GM08714 (cell line): ENCODE measurements around the gene ZNF622.

Experiments used
- H3K4me3 ChIP-seq: fragments of 200-500 bp; sonication (Bioruptor generic); 2 replicates; pipeline ENCODE4 v1.5.1; 2014; ENCODE audit warnings: mild to moderate bottlenecking, low read length, inconsistent platforms
- ZNF274 ChIP-seq: IDR thresholded peaks from 2 replicates; pipeline ENCODE4 v1.6.1; 2012; ENCODE audit warnings: mild to moderate bottlenecking, low read depth, low read length

Gene ZNF622, protein sequence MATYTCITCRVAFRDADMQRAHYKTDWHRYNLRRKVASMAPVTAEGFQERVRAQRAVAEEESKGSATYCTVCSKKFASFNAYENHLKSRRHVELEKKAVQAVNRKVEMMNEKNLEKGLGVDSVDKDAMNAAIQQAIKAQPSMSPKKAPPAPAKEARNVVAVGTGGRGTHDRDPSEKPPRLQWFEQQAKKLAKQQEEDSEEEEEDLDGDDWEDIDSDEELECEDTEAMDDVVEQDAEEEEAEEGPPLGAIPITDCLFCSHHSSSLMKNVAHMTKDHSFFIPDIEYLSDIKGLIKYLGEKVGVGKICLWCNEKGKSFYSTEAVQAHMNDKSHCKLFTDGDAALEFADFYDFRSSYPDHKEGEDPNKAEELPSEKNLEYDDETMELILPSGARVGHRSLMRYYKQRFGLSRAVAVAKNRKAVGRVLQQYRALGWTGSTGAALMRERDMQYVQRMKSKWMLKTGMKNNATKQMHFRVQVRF

DNA sequence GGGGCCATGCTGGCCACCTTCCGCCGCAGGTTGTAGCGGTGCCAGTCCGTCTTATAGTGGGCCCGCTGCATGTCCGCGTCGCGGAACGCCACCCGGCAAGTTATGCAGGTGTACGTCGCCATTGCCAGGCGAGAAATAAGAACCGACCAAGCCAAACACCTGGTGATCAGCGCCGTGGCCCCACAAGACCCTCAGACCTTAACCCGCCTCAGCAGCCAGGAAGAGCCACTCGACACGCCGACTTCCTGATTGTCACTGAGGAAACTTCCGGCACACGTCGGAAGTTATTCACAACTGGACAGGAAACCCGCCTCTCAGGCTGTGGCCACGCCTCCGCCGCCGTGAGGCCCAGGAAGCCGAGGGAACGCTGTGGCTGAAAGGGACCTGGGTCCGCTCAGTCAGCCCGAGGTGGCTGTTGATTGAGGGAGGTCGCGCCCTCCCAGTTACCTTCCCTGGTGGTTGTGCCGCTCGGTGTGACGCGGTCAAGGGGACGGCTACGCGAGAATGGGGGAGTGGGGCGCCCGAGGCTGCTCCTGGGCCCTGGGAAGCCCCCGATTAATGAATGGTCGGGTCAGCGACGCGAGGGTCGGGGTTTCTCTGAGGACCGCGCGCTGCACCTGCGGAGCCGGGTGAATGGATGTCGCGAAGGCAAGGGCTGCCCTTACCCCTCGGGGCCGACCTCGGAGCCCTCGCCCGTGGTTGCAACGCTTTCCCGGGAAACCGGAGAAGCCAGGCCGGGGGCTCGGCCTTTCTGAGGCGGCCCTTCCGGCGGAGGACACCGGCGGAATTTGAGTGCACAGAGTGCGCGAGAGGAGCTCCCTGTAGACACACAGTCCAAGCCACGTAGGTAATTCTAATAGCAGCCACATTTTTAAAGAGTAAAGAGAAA is at the start of gene ZNF622:
TSS of gene ZNF622 (minus strand) at position 257 of the 889 bp plus-strand sequence. CDS start at position 122, 135 bp downstream.
- TF ChIP-seq ZNF274 = no peak
- peak within 1 kb of the TSS; percentile 74 for H3K4me3 ChIP-seq

DNA sequence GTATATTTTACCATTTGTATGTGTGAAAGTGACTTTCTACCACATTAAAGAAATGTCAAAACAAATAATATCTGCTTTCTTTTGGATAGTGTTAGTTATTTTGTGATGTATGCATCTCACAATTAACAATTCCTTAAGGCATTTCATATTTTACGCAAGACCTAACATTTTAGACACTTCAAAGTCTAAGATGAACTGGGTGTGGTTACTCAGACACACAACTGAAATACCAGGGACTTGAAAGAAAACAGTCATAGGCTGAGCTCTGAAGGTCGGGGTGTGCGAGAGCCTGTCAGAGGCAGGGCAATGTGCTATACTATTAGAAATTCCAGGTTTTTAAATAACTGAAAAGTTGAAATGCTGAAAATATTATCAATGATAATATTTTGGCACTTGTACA is 44.5 kb upstream of the ZNF622 start:
- TF ChIP-seq ZNF274 = no peak

DNA sequence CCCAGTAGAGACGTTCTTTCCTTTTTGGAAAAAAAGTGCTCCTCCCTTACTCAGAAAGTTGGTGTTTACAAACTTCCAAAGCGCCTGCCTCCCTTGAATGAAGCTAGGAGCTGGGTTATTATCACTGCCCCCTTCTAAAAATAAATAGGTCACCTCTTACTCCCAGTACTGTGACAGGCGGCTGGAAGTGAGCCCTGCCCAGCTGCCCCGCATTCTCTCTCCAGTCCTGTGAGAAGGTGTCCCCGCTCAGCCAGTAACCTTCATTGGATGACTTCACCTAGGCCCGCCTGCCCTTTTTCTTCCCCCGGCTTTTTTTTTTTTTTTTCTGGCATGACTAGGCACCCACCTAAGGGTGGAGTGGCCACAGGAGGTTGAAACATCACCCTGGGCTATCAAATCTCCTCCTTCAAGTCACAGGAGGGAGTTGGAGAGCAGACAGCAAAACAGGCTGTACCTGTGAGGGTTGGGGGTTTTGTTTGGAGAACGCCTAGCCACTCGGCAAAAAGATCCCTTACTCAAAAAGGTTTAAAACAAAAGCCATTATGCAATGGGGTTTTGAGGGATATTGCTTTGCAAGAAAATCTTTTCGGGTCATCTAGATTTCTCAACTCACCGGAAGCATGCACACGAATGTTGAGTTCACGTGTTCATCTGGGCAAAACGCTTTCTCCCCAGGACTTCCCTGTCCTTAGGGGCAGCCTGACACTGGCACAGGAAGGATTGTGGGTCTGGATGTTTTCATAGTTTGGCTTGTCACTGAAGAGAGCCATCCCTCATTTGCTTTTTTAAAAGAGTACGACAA is 43.3 kb upstream of the ZNF622 start:
- H3K4me3 ChIP-seq = no peak overlapping the region
- no peak for TF ChIP-seq ZNF274

More for the DNA sequence above, 44.5 kb upstream of the ZNF622 start:
- H3K4me3 ChIP-seq = no peak overlapping the region

DNA sequence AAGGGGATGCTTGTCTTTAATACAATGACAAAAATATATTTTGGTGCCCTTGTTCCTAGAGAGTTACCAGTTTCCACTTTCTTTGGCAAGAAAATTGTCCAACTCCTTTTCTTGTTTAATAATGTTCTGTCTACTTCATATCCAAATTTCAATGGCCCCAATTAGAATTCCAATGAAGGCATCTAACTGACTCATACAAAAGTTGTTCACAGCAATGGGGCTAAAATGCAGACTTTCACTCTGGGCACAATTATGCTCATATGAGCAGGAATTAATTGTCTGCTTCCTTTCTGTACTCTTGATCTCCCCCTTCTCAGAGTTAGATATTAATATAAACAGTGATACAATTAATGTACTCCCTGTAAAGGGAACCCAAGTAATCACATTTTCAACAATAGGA is 42.1 kb upstream of the ZNF622 start:
- no peak overlapping the region for H3K4me3 ChIP-seq
- TF ChIP-seq ZNF274 = no peak

DNA sequence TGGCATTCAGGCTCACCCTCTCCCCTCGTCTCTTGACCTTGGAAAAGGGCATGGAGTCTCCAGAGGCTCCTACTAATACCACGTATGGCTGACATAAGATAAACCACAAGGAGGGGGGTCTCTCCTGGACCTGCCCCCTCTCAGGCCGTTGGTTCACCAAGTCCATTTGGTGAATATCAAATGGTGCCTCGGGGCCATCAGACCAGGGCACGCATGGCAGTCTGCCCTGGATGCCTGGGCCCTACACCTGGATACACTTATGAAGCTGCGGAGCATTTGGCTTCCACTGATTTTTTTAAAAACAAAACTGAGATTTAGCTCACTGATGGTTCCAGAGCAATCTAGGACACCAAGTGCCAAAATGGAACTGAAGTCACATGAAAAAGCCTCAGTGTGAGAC is 40.3 kb upstream of the ZNF622 start:
- TF ChIP-seq ZNF274 = no peak
- no peak overlapping the region for H3K4me3 ChIP-seq

DNA sequence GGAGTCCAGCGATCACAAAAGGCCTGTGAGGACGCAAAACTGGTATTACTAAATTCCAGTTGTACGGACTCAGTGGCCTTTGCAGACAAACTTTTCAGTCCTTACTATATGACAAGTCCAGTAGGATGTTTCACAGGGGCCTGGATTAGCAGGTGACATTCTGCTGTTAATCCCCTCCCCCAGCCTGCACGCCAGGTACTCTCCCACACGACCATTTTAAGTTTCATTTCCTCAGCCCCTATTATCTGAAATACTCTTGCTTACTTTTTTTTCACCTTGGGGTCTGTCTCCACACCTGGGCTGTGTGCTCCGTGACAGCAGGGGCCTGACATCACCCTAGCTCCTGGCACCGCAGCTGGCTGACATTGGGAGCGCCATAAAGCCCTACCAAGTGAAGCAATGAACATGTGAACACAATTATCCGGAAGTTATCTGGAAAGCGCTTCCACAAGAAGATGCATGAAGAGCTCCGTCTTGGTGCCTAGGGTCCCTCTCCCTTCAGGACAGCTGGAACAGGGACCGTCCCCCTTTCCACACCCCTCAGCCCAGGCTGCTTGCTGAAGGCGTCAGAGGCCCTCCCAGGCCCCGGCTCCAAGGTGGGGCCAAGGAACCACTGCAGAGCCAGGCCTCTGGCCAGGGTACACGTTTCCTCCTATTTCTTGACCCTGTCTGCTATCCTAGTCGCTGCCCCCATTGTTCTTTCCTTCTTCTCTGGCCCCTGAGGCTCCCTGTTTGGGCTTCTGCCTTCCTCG is 39.7 kb upstream of the ZNF622 start:
- H3K4me3 ChIP-seq = no peak overlapping the region
- no peak for TF ChIP-seq ZNF274

DNA sequence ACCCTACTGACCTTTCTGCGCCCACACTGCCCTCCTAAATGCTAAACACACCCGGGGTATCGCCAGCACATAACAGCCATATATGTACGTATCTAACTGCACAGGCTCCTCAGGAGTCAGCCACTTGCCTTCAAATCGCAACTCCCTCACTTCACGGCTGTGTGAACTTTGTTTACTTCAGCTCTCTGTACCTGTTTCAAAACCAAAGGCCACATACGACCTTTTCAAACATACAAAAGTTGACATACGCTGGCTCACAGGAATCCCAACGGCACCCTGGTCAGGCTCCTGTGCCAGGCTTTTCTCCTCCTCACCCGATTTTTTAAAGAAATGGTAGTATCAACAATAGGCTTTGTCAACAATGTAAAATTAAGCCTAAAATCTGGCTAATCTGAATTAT is 39.0 kb upstream of the ZNF622 start:
- no peak for TF ChIP-seq ZNF274
- no peak overlapping the region for H3K4me3 ChIP-seq

DNA sequence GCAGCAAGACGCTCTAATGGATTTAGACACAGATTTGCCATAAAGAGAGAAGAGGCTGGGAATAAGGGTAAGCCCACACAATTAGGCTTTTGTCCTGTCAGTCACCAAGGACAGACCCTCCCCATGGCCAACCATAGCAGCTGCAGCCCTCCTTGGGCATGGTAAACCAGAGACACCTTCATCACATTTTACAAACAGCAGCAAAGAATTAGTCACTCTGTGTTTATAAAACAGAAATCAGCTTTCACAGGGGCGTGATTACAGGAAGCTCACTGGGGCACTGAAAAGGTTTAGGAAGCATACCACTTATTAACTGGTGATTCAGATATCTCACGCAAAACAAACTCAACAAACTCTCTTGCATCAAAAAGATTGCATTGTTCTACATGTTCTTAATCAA is 37.3 kb upstream of the ZNF622 start:
- TF ChIP-seq ZNF274 = no peak
- no peak overlapping the region for H3K4me3 ChIP-seq

DNA sequence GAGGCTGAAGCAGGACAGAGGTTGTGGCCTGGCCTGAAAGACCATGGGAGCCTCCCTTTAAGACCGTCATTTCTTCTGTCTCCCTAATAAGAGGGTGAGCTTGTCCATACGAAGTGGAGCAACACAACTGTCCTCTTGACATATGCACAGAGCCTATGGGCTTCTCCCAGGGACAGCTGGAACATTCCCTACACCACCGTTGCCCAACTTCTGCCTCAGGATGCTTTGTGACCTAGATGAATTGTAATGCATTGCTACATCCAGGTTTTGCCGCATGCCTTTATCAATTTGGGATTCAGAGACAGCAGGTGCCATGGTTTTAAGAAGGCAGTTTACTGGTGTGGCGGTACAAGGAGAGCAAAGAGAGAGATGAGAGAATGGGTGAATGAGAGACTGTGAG is 34.4 kb upstream of the ZNF622 start:
- no peak overlapping the region for H3K4me3 ChIP-seq
- TF ChIP-seq ZNF274 = no peak

DNA sequence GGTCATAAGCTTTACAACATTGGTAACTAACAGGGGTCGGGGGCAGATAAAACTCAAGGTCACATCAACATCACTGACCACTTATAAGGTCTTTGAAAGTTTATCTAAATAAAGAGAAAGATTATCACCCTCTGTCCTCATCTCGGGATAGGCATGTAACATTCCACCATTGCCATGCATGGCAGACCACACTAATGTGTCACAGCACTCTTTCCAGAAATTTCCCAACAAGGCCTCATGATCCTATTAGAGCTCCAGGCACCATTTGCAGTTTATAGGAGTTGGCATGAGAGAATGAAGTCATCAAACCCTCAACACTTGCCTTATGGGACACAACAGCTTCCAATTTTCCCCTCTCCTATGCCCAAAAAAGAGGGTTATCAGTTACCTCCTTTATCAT is 31.9 kb upstream of the ZNF622 start:
- H3K4me3 ChIP-seq = no peak overlapping the region
- no peak for TF ChIP-seq ZNF274

DNA sequence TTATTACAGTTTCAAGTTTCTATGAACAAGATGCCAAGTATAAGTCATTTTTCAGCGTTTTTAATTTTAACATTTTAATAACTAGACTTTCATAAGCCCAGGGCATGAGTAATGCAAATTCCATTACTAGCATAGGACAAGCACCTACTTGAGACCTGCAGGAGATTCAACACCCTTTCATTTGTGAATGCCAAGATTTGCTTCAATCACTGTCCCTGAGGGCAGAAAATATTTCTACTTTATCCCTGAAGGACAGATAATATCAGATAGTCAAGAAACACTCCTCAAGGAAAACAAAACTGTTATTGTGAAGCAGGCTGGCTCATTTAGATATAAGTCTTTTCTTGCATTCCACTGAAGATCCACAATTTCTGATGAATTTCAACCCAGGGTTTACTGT is 27.7 kb upstream of the ZNF622 start:
- H3K4me3 ChIP-seq = no peak overlapping the region
- TF ChIP-seq ZNF274 = no peak

DNA sequence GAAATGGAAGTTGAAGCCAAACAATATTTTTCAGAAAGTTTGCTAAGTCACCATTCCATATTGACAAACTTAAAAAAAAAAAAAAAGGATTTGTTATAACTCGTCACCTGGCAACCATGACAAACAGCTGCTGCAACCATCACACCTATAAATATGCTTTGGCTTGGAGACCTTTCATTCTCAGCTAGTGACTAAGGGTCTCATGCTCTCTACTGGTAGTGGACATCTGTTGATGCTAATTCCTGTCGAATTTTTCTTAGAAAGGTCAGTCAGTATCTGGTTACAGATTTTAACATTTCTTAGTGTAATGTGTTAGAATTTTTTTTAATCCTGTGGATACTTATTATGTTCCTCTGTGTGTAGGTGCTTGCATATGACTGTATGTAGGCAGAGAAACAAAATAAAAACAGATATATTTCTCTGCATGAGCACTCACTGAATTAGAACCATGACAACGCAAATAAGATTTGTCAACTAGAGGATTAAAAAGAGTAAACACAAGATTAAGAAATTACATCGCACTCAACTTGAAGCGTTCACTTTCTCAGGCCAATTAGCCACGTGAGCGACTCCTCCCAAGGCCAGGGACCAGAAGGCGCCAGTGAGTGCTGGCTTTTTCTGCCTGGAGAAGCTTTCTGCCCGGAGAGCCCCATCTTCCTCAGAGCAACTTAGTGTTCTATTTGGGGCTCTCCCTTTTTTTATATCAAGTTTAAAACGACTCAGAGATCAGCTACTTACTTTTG is 27.0 kb upstream of the ZNF622 start:
- no peak for TF ChIP-seq ZNF274
- no peak overlapping the region for H3K4me3 ChIP-seq

DNA sequence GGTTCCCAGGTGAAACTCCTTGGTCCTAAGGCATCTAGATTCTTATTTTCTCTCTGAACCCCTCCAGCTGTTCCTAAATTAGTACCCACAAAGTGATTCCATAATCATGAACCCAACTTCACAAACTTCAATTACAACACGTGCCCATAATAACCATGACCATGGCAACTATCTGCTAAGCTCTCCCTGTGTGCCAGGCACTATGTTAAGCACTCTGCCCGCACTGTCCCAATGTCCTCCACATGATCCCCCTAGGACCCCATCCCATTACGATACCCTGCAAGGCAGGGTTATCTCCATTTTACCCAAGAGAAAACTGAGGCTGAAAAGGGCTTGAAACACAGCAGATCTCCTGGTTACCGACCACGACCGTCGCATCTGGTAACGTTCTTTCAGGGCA is 25.3 kb upstream of the ZNF622 start:
- no peak overlapping the region for H3K4me3 ChIP-seq
- TF ChIP-seq ZNF274 = no peak
